Muscle of arm (tissue), 12 donors: ENCODE data around the gene FGD5. TPM values are rescaled to one million over a fixed set of nuclear protein-coding genes. Genes with fewer than 3 reads are reported as not detected.
A peak's percentile ranks its signal among the peaks of the same experiment; 100 is the strongest.

Source experiments
- DNase-seq: peaks from one replicate; pipeline ENCODE4 v3.0.0-alpha.2; 2013
- polyA plus RNA-seq, 12 donors: library from polyadenylated mRNA; unstranded; fragments of 120-200 nt; gene quantifications; one replicate each; pipeline ENCODE4 v1.2.1, GENCODE V29; 2013; ENCODE audit not compliant: insufficient read length in 12 of 12

FGD5 gene
- polyA plus RNA-seq, 12 donors: 16.1 to 26.3 (median 19.6) TPM; not detected in 1

- DNase-seq: no peak
These were observed 33.3 kb upstream of the FGD5 start for GRCh38 chr3:14785207-14786155.

- DNase-seq: no peak
These were observed 32.4 kb upstream of the FGD5 start for GRCh38 chr3:14786369-14786768.

- DNase-seq: no peak
These were observed 31.1 kb upstream of the FGD5 start for GRCh38 chr3:14787630-14788029.

- no peak for DNase-seq
These were observed 30.1 kb upstream of the FGD5 start for GRCh38 chr3:14788644-14789043.

- DNase-seq: no peak
These were observed 29.5 kb upstream of the FGD5 start for GRCh38 chr3:14789221-14789620.

- DNase-seq: no peak
These were observed 29.0 kb upstream of the FGD5 start for GRCh38 chr3:14789640-14790285.

- DNase-seq: peak; percentile 63
These were observed 27.3 kb upstream of the FGD5 start for GRCh38 chr3:14791343-14791945.

GRCh38 chr3:14792691-14793121, 26.1 kb upstream of the FGD5 start:
- no peak for DNase-seq

- DNase-seq: peak; percentile 57
These were observed 25.5 kb upstream of the FGD5 start for GRCh38 chr3:14793126-14793857.

GRCh38 chr3:14793858-14794234, 24.9 kb upstream of the FGD5 start:
- no peak for DNase-seq

- no peak for DNase-seq
These were observed 24.3 kb upstream of the FGD5 start for GRCh38 chr3:14794435-14794834.

GRCh38 chr3:14795996-14796395, 22.8 kb upstream of the FGD5 start:
- DNase-seq: no peak

GRCh38 chr3:14796403-14797077, 22.2 kb upstream of the FGD5 start:
- no peak for DNase-seq

GRCh38 chr3:14797731-14798130, 21.0 kb upstream of the FGD5 start:
- no peak for DNase-seq

GRCh38 chr3:14798231-14798630, 20.5 kb upstream of the FGD5 start:
- no peak for DNase-seq

GRCh38 chr3:14799146-14799545, 19.6 kb upstream of the FGD5 start:
- no peak for DNase-seq

- DNase-seq: no peak
These were observed 17.7 kb upstream of the FGD5 start for GRCh38 chr3:14801031-14801430.

- DNase-seq: no peak
These were observed 16.9 kb upstream of the FGD5 start for GRCh38 chr3:14801668-14802380.

- no peak for DNase-seq
These were observed 16.4 kb upstream of the FGD5 start for GRCh38 chr3:14802381-14802731.

GRCh38 chr3:14803101-14803980, 15.4 kb upstream of the FGD5 start:
- DNase-seq: no peak
